Activated CD8-positive, alpha-beta T cell treated with anti-CD3 and anti-CD28 coated beads for 36 hours (primary cell): ENCODE results near the gene CCL1. TPM values are rescaled to one million over a fixed set of nuclear protein-coding genes. Genes with fewer than 3 reads are reported as not detected.
A peak's percentile ranks its signal among the peaks of the same experiment; 100 is the strongest.

ENCODE experiments used
- ATAC-seq: fragments of 200-7000 bp; cut with Tn5 transposase; one replicate; pipeline ENCODE4 v1.10.0; 2021; ENCODE audit warnings: mild to moderate bottlenecking, moderate library complexity
- CTCF ChIA-PET: fragments of 350-600 bp; sonication (Branson Sonifier 250); formaldehyde crosslinking; loops from one replicate; lab custom pipeline; 2021; ENCODE audit warnings: antibody characterized with exemption; lab: Charles Lee
- POLR2A ChIA-PET: fragments of 350-600 bp; sonication (Branson Sonifier 250); formaldehyde crosslinking; loops from one replicate; lab custom pipeline; 2021; ENCODE audit warnings: antibody characterized with exemption; lab: Charles Lee
- DNase-seq: peaks from one replicate; pipeline ENCODE4 v3.0.0-alpha.2; 2020
- H3K27ac Mint-ChIP-seq: one replicate; pipeline ENCODE4 v1.8.0; 2021; ENCODE audit warnings: mild to moderate bottlenecking, mixed read lengths
- H3K27me3 Mint-ChIP-seq: one replicate; pipeline ENCODE4 v1.8.0; 2021; ENCODE audit warnings: mixed read lengths
- H3K36me3 Mint-ChIP-seq: one replicate; pipeline ENCODE4 v1.8.0; 2021; ENCODE audit warnings: low read depth, mixed read lengths
- H3K4me1 Mint-ChIP-seq: one replicate; pipeline ENCODE4 v1.8.0; 2021; ENCODE audit warnings: low read depth, mixed read lengths
- H3K4me3 Mint-ChIP-seq: one replicate; pipeline ENCODE4 v1.8.0; 2021; ENCODE audit warnings: mild to moderate bottlenecking, moderate library complexity, mixed read lengths
- H3K9me3 Mint-ChIP-seq: one replicate; pipeline ENCODE4 v1.8.0; 2021; ENCODE audit warnings: mixed read lengths
- CTCF ChIP-seq: fragments of 200-600 bp; IDR thresholded peaks from one replicate; pipeline ENCODE4 v1.8.0; 2022; ENCODE audit warnings: antibody characterized with exemption, mild to moderate bottlenecking
- intact Hi-C: fragments of 100-400 bp; cut with micrococcal nuclease; formaldehyde crosslinking; loops from one replicate; pipeline ENCODE4 v1.10.0; 2022
- total RNA-seq, 2 experiments: library from RNA; stranded (reverse); gene quantifications; one replicate each; pipeline ENCODE4 v1.2.3, GENCODE V29; 2021

Gene CCL1
- total RNA-seq, 2 experiments from 2014 or later, result not detected

GRCh38 chr17:34384822-34385605 is 22.0 kb upstream of the CCL1 start:
- intact Hi-C loops, result no loop called here
- DNase-seq, result no peak
- Mint-ChIP-seq H3K4me1 (peaks cover 34% of the 10 kb centered on the region), H3K36me3 (no peaks in the 10 kb centered on the region), H3K9me3 (no peaks in the 10 kb centered on the region), H3K27me3 (peaks cover 24% of the 10 kb centered on the region), H3K27ac (no peak overlapping the region), H3K4me3 (no peak overlapping the region)
- ChIA-PET POLR2A (interaction anchor here (0.6 kb wide), 1 partner anchor 178 kb away, joined by 4 read pairs; no protein-coding TSS in a partner anchor), CTCF (interaction anchor here (1.3 to 4.8 kb wide), 3 partner anchors 13 to 184 kb away, joined by 4 to 34 read pairs (median 8); no protein-coding TSS in a partner anchor)
- no peak for TF ChIP-seq CTCF
- no peak for ATAC-seq

- intact Hi-C loops, result no loop called here
- POLR2A ChIA-PET, result interaction anchor here (0.6 kb wide), 1 partner anchor 177 kb away, joined by 4 read pairs; no protein-coding TSS in a partner anchor
- Mint-ChIP-seq H3K4me3 (no peak overlapping the region), H3K9me3 (no peaks in the 10 kb centered on the region), H3K4me1 (peaks cover 41% of the 10 kb centered on the region), H3K27ac (no peak overlapping the region), H3K36me3 (no peaks in the 10 kb centered on the region), H3K27me3 (peaks cover 24% of the 10 kb centered on the region)
- CTCF ChIA-PET, result interaction anchor here (1.0 to 4.8 kb wide), 6 partner anchors 12 to 185 kb away, joined by 3 to 34 read pairs (median 4); no protein-coding TSS in a partner anchor
- DNase-seq (no peak), ATAC-seq (no peak)
- no peak for TF ChIP-seq CTCF
Observed at GRCh38 chr17:34384271-34384670, 21.2 kb upstream of the CCL1 start.

GRCh38 chr17:34383216-34383615 is 20.2 kb upstream of the CCL1 start:
- intact Hi-C loops, result no loop called here
- ATAC-seq (no peak), DNase-seq (no peak)
- ChIA-PET POLR2A (interaction anchor here (0.8 kb wide), 1 partner anchor 16 kb away, joined by 3 read pairs; no protein-coding TSS in a partner anchor), CTCF (interaction anchor here (0.9 to 4.8 kb wide), 6 partner anchors 13 to 707 kb away, joined by 3 to 34 read pairs (median 4); no protein-coding TSS in a partner anchor)
- Mint-ChIP-seq H3K27me3 (peaks cover 24% of the 10 kb centered on the region), H3K27ac (peak overlapping the region; percentile 75), H3K4me3 (no peak overlapping the region), H3K9me3 (no peaks in the 10 kb centered on the region), H3K4me1 (peaks cover 49% of the 10 kb centered on the region), H3K36me3 (no peaks in the 10 kb centered on the region)
- no peak for TF ChIP-seq CTCF

GRCh38 chr17:34382621-34383124 is 19.6 kb upstream of the CCL1 start:
- H3K36me3 Mint-ChIP-seq, result no peaks in the 10 kb centered on the region
- H3K4me1 Mint-ChIP-seq, result peaks cover 50% of the 10 kb centered on the region
- ChIA-PET CTCF (interaction anchor here (0.9 to 4.8 kb wide), 5 partner anchors 10 to 707 kb away, joined by 3 to 34 read pairs (median 3); no protein-coding TSS in a partner anchor), POLR2A (interaction anchor here (0.5 to 0.8 kb wide), 3 partner anchors 16 to 1381 kb away, joined by 3 read pairs; no protein-coding TSS in a partner anchor)
- peak overlapping the region; percentile 75 for H3K27ac Mint-ChIP-seq
- ATAC-seq (peak; percentile 78), DNase-seq (peak; percentile 81)
- intact Hi-C loops, result no loop called here
- H3K4me3 Mint-ChIP-seq, result no peak overlapping the region
- H3K27me3 Mint-ChIP-seq, result peaks cover 24% of the 10 kb centered on the region
- H3K9me3 Mint-ChIP-seq, result no peaks in the 10 kb centered on the region
- TF ChIP-seq CTCF, result no peak
